ENCODE data around the gene RMND5B.
"Not testable (repeated sequence)": the region's sequence is repeated elsewhere in the genome, so short reads cannot be mapped to it uniquely, and the experiment has no call there.

DNA sequence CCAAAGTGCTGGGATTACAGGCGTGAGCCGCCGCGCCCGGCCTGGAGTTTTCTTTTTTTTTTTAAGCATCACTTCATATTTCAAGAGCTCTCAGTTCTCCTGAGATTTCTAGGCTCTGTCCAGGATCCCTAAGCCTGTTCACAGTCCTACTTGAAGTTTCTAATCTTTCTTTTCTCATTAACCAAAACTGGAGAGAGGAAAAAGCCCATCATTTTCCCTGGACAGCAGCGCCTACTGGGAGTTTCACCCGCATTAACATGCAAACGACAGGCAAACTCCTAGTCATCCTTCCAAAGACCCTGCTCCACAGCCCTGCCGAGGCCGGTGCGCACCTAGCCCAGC, 609 bp upstream of the RMND5B start:
- TF ChIP-seq CTCF (IDR thresholded peaks at IDR 0.05 in 2 of 3, conservative IDR thresholded peaks at IDR 0.05 in 1 of 3; ENCODE audit: borderline replicate concordance in 1 of 3, insufficient read depth in 1 of 3, low read depth in 2 of 3, low read length in 2 of 3); EZH2 (IDR thresholded peaks at IDR 0.05); EGR1 (IDR thresholded peaks at IDR 0.05; ENCODE audit: low read depth); YY1 (IDR thresholded peaks at IDR 0.05; ENCODE audit: extremely low read depth, insufficient replicate concordance, low read depth, low read length); ELF1 (IDR thresholded peaks at IDR 0.05; ENCODE audit: borderline replicate concordance, low read depth); TCF7L2 (IDR thresholded peaks at IDR 0.05; ENCODE audit: borderline replicate concordance, extremely low read depth, insufficient read depth, insufficient read length): not testable (repeated sequence)
- TF ChIP-seq, protein P1, sequence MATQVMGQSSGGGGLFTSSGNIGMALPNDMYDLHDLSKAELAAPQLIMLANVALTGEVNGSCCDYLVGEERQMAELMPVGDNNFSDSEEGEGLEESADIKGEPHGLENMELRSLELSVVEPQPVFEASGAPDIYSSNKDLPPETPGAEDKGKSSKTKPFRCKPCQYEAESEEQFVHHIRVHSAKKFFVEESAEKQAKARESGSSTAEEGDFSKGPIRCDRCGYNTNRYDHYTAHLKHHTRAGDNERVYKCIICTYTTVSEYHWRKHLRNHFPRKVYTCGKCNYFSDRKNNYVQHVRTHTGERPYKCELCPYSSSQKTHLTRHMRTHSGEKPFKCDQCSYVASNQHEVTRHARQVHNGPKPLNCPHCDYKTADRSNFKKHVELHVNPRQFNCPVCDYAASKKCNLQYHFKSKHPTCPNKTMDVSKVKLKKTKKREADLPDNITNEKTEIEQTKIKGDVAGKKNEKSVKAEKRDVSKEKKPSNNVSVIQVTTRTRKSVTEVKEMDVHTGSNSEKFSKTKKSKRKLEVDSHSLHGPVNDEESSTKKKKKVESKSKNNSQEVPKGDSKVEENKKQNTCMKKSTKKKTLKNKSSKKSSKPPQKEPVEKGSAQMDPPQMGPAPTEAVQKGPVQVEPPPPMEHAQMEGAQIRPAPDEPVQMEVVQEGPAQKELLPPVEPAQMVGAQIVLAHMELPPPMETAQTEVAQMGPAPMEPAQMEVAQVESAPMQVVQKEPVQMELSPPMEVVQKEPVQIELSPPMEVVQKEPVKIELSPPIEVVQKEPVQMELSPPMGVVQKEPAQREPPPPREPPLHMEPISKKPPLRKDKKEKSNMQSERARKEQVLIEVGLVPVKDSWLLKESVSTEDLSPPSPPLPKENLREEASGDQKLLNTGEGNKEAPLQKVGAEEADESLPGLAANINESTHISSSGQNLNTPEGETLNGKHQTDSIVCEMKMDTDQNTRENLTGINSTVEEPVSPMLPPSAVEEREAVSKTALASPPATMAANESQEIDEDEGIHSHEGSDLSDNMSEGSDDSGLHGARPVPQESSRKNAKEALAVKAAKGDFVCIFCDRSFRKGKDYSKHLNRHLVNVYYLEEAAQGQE (IDR thresholded peaks at IDR 0.05; ENCODE audit: low read depth): not testable (repeated sequence)

Data from HCT116 (cell line).